Measurements from ENCODE around the gene SERPINA9.

The SERPINA9 gene

GRCh38 chr14:94476023-94476422 lies at the start of gene SERPINA9:
TSS of gene SERPINA9 (minus strand) at chr14:94476197. CDS start at chr14:94469840, 6,357 bp downstream.
- H3K27ac ChIP-seq, result no peak within 1 kb of the TSS
- no peak for DNase-seq (ENCODE audit: low spot score)
- CTCF ChIA-PET, result interaction anchor here (1.8 kb wide), 1 partner anchor 10 kb away, joined by 5 read pairs; no protein-coding TSS in a partner anchor
- no peak for TF ChIP-seq CTCF (conservative IDR thresholded peaks at IDR 0.05; ENCODE audit: low read depth)
- POLR2A ChIA-PET (ENCODE audit: low non-redundant PET), result no interaction called here

- ChIA-PET CTCF (no interaction called here), POLR2A (ENCODE audit: low non-redundant PET) (no interaction called here)
- no peak for TF ChIP-seq CTCF (conservative IDR thresholded peaks at IDR 0.05; ENCODE audit: low read depth)
- no peak overlapping the region for H3K27ac ChIP-seq
- no peak for DNase-seq (ENCODE audit: low spot score)
Measured at GRCh38 chr14:94524093-94524492, 48.1 kb upstream of the SERPINA9 start.

DNA sequence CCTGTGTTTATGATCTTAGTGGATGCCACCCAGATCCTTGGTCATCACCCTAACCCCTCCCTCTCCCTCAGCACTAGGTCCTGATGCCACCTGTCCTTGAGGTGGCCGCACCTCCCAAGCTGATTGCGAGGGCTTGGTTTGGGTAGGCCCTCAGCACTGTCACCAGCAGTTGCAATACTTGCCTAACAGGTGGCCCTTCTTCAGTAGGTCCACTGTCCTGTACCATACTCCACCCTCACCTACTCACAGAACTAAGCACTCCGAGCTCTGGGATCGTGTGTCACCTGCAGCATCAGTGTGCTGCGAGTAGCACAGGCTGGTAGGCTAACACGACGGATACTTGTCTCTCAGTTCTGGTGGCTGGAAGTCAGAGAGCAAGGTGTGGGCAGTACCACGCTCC lies 47.3 kb upstream of the SERPINA9 start:
- H3K27ac ChIP-seq, result no peak overlapping the region
- no peak for TF ChIP-seq CTCF (conservative IDR thresholded peaks at IDR 0.05; ENCODE audit: low read depth)
- CTCF ChIA-PET, result no interaction called here
- DNase-seq (ENCODE audit: low spot score), result no peak
- POLR2A ChIA-PET (ENCODE audit: low non-redundant PET), result no interaction called here

GRCh38 chr14:94522115-94522724 lies 46.2 kb upstream of the SERPINA9 start:
- POLR2A ChIA-PET (ENCODE audit: low non-redundant PET), result no interaction called here
- no peak for DNase-seq (ENCODE audit: low spot score)
- CTCF ChIA-PET, result no interaction called here
- no peak overlapping the region for H3K27ac ChIP-seq
- no peak for TF ChIP-seq CTCF (conservative IDR thresholded peaks at IDR 0.05; ENCODE audit: low read depth)

DNA sequence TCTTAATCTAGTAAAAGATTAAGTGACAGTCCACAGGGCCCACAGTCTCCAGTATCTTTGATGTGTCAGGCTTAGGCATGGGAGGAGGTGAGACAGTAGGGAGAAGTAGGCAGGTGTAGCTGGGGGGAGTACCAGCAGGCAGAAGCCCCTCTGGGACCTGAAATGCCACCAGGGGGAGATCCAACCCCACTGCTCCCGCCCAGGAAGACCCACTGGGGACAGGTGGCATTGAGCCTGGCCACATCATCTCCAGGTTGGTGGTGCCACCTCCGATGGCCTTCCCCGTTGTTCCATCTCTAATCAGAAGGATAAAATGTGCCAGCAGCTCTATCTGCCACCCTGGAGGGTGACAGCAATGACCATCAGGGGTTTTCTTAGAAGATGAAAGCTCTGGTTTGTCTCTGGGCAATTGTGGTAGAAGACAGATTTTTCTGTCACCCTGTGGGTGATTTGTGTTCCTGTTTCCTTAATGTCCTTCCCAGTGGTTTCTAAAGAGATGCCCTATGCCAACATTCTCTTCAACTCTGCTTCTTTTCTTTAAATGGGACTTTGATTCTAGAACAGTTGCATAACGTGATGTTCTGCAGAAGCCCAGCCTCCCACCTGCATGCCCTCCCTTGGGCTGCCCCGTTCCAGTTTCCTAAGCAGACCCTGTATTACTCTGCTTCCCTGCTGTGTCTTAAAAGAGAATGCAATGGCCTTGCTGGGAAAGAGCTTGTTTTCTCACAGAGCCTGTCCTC lies 45.5 kb upstream of the SERPINA9 start:
- CTCF ChIA-PET, result no interaction called here
- no peak overlapping the region for H3K27ac ChIP-seq
- POLR2A ChIA-PET (ENCODE audit: low non-redundant PET), result no interaction called here
- DNase-seq (ENCODE audit: low spot score), result no peak
- TF ChIP-seq CTCF (conservative IDR thresholded peaks at IDR 0.05; ENCODE audit: low read depth), result no peak

- CTCF ChIA-PET, result no interaction called here
Measured at GRCh38 chr14:94517641-94518257, 41.8 kb upstream of the SERPINA9 start.

More at GRCh38 chr14:94517641-94518257, 41.8 kb upstream of the SERPINA9 start:
- DNase-seq (ENCODE audit: low spot score), result no peak
- no peak for TF ChIP-seq CTCF (conservative IDR thresholded peaks at IDR 0.05; ENCODE audit: low read depth)
- no peak overlapping the region for H3K27ac ChIP-seq
- POLR2A ChIA-PET (ENCODE audit: low non-redundant PET), result no interaction called here
